SK-MEL-5 (cell line): ENCODE measurements around the gene CDCA3. TPM values are rescaled to one million over a fixed set of nuclear protein-coding genes. Genes with fewer than 3 reads are reported as not detected.

Source experiments
- DNase-seq: peaks from one replicate; pipeline ENCODE4 v3.0.0-alpha.2; 2016; ENCODE audit warnings: low read depth, low spot score
- in situ Hi-C: cut with HindIII; loops from 2 replicates; pipeline ENCODE4 v1.10.0; 2016; ENCODE audit warnings: low sequenced_read_pairs, high pct_unique_total_duplicates, low pct_unique_long_range_greater_than_20kb
- total RNA-seq: library from RNA; depleted of rRNA; stranded (reverse); fragments of >200 nt; shearing (Covaris generic); gene quantifications from 2 replicates; pipeline ENCODE4 v1.2.3, GENCODE V29; 2014

CDCA3 gene
- total RNA-seq, 1 experiment from 2014 or later = 52.3 TPM

DNA sequence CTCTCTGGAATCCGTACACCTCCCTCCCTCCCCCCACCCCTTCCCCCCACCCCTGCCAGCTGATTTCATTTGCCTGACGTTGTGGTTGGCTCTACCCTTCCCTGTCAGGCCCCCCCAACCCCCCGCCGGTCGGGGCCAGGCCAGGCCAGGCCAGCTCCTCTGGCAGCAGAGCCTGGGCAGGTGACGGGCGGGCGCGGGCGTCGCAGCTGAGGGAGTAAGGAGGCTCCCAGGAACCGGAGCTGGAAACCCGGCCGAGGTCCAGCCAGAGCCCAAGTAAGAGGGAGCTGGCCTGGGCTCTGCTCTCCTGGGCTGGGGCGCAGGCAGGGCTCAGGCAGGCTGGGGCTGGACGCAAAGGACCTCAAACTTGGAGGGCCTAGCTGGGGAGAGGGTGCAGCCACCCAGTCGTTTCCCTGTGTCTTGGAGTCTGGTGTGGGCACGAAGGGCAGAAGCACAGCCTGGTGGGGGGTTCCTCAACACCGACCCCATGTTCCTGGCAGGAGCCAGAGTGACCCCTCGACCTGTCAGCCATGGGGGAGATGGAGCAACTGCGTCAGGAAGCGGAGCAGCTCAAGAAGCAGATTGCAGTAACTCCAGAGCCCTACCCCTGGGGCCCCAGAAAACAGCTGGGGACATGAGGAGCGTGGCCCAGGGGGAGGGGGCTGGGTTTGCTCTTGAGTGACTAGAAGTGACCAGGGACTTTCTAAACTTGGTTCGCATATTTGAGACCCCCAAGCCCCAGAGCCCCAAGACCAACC, 10.1 kb downstream of the CDCA3 start, which contains the start of gene GNB3:
TSS of gene GNB3 (plus strand) at position 165 of the 755 bp plus-strand sequence. CDS start at position 528, 363 bp downstream.
- DNase-seq = no peak
- in situ Hi-C loops = no loop called here

DNA sequence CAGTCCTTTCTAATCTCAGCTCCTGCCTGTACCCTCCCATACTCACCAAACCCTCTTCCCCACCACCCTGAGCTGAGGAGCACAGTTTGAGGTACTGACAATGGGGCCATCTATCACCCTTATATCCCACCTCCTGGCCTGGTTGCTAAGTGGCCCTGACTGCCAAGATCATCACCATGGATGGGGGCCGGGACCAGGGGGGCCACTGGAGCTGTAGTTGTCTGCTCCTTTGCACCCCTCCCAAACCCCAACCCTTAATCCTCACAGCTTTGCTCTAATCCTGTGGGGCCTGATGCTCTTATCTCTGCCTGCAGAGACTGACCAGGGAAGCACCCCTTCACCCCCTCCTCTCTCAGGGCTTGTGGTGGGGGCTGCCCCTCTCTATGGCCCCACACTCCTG, 10.8 kb downstream of the CDCA3 start:
- no peak for DNase-seq
- in situ Hi-C loops = no loop called here

DNA sequence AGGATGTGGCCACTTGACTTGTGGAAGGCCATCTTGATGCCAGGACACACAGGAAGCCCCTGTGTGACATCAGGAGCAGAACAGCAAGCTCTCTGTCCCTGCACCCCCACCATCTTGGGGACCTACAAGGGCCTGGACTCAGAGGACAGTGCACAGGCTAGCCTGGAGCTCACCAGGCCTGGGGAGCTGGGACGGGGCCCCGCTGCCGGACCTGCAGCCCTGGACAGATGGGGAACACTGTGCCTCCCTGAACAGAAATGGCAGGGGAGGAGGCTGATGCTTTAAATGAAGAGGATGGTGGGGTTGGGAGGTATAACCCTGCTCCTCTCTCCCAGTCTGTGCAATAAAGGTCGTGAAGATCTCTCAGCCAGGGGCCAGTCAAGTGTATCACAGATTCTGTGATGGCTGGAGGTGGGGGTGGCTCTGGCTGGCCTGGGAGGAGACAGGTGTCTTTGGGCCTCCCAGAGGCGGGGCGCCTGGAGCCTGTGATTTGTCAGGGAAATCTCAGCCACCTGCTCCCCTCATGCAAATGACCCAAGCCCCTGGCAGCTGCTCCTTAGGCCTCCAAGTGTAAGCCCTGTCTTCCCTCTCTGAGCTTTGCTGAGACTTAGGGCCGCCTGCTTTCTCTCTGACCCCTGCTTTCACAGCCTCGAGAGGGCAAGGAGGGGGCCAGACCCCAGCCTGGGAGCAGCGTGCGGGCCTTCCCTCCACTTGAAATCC, 11.4 kb downstream of the CDCA3 start:
- DNase-seq = no peak
- in situ Hi-C loops = no loop called here

DNA sequence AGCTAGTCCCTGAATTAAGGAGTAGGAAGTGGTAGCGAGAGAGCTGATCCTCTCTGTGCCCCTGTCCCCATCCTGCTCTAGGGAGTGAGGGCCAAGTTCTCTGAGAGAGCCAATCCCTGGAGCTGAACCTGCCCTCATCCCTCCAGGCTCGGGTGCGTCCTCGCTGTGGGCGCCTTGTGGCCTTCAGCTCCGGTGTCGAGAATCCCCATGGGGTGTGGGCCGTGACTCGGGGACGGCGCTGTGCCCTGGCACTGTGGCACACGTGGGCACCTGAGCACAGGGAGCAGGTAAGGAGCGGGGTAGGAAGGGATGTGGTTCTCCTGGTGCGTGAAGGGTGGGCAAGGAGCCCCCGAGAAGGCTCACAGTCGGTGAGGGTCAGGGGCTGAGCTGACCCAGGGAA, 12.2 kb downstream of the CDCA3 start:
- no peak for DNase-seq
- in situ Hi-C loops = no loop called here

DNA sequence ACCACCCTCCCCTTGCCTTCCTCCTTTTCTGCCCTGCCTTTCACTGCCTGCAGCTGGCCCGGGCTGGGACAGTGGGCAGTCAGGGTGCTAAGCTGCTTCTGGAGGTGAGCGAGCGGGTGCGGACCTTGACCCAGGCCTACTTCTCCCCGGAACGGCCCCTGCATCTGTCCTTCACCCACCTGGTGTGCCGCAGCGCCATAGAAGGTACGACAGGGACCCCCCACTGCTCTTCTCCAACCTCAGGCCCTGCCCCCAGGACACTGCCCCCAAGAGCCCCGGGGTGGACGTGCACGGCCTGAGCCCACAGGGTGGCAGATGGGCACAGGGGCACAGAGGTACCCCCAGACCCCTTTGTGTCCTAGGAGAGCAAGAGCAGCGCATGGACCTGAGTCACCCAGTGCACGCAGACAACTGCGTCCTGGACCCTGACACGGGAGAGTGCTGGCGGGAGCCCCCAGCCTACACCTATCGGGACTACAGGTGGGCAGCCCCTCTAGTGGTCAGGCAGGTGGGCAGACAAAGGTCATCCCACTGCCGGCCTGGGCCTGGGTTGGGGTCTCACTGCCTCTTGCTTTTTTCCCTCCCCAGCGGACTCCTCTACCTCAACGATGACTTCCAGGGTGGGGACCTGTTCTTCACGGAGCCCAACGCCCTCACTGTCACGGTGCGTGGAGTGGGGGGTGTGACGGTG, 13.6 kb downstream of the CDCA3 start:
- in situ Hi-C loops = no loop called here
- no peak for DNase-seq

DNA sequence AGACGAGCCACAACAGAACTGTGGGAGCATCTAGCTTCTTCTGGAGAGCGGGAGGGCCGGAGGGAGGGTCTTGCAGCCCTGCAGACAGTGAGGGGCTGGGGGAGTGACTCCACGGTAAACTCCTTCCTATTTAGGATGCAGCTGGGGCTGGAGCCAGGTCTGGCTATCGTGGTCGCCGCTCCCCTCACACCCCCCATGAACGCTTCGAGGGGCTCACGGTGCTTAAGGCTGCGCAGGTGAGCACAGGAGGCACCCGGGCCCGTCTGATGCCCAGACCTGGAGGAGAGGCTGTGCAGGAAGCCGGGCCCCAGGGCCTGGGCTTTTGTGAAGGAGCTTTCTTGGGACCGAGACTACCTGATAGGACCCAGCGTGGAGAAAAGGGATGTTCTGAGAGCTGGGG, 14.2 kb downstream of the CDCA3 start:
- in situ Hi-C loops = no loop called here
- no peak for DNase-seq

DNA sequence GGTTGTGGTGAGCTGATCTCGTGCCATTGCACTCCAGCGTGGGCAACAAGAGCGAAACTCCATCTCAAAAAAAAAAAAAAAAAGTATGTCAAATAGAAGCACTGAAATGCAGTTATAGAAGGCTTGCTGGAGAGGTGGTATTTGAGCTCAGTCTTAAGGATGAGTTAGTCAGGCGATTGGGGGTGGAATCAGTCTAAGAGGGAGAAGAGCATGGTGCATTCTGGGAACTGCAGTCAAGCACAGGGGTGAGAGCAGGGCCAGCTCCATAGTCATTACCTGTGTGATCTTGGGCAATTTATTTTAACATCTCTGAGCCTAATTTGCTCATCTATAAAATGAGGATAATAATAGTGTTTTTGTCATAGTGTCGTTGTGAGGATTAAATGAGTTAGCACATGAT, 16.2 kb downstream of the CDCA3 start:
- in situ Hi-C loops = no loop called here
- DNase-seq = no peak

DNA sequence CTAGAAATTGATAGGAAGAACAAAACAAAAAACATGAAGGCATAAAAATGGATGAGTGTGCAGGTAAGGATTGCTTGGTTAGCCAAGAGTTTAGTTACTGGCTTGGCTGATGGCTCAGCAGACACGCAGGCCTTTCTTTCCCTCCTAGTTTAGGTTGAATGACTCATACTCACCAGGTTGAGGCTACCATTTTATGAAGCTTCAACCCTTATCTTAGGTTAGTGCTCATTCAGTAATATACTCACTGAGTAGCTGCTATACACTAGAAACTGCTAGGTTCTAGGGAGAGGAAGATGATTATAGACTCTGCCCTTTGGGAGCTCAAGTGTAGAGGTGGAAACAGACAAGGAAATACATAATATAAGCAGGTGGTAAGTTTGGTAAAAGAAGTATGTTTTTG, 16.8 kb downstream of the CDCA3 start:
- DNase-seq = no peak
- in situ Hi-C loops = no loop called here

DNA sequence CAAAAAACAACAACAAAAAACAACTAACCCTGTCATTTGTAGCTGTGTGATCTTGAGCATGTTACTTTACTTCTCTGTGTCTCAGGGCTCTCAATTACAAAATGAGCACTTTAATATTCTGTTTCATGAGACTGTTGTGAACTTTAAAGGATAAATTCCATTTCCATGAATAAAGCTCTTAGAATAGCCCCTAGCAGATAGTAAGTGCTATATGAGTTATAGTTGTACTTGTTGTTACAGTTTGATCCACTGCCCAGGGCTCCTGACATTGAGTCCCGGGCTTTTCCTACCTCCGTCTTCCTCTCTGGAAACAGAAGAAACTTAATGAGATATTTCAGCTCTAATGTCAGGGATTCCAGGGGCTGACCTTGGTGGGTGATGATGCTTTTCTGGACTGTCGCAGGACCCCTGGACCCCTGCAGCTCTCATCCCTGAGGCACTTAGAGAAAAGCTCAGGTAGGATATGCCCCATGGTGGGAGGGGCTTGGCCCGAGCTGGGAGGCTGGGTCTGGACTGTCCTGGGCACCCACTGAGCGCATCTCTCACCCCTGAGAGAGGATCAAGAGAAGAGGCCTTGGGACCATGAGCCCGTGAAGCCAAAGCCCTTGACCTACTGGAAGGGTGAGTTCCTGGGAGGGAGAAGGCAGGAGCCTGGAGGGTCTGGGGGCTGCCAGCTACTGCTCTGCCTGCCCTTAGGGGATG, 17.7 kb downstream of the CDCA3 start:
- in situ Hi-C loops = no loop called here

DNA sequence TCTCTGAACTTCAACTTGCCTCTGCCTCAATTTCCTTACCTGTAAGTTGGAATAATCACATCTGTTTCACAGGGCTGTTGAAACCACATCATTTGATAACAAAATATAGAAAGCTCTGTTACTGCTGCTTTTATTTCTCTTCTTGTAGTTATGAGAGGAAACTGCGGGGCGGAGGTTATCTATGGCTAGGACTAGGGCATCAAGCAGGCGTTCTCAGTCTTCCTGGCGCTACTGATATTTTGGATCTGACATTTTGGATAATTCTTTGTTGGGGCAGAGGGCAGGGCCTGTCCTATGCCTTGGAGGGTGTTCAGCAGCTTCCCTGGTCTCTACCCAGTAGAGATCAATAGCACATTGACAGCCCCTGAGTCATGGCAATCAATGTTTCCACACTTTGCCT, 19.0 kb downstream of the CDCA3 start:
- no peak for DNase-seq
- in situ Hi-C loops = no loop called here

More for the DNA sequence above, 17.7 kb downstream of the CDCA3 start:
- DNase-seq = no peak

DNA sequence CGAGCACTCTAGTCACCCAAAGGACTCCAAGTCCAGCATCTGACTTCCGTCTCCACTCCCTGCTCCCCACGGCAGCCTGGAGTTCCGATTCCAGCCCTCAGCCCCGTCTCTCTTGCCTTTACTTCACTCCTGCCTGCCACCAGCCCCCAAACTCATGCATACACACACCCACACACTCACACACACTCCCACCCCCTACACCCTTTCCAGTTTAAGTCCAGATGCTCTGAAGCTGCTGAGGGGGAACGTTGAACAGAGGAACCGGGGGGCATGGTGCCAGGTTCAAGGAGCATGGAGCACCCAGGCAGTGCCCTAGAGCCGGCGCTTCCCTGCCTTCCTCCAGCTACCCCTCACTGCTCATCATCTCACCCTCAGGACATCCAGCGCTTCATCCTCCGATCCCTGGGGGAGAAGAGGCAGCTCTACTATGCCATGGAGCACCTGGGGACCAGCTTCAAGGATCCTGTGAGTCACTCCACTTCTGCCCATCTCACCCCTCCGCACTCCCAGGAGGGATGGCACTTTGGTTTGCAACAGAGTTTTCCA, 19.6 kb downstream of the CDCA3 start:
- DNase-seq = no peak
- in situ Hi-C loops = no loop called here

DNA sequence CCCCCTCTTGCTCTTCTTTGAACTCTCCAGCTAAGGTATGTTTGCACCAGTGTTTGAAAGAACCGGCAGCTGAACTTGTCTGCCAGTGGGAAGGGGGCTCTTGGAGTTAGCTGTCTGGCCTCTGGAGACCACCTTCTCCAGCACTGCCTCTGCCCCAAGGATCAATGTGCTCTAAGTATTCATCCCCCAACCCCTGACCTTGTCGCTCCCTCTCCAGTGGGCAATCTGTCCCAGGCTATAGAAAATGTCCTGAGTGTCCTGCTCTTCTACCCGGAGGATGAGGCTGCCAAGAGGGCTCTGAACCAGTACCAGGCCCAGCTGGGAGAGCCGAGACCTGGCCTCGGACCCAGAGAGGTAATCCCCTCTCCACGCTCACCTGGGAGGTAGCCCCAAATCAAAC, 20.1 kb downstream of the CDCA3 start:
- in situ Hi-C loops = no loop called here

DNA sequence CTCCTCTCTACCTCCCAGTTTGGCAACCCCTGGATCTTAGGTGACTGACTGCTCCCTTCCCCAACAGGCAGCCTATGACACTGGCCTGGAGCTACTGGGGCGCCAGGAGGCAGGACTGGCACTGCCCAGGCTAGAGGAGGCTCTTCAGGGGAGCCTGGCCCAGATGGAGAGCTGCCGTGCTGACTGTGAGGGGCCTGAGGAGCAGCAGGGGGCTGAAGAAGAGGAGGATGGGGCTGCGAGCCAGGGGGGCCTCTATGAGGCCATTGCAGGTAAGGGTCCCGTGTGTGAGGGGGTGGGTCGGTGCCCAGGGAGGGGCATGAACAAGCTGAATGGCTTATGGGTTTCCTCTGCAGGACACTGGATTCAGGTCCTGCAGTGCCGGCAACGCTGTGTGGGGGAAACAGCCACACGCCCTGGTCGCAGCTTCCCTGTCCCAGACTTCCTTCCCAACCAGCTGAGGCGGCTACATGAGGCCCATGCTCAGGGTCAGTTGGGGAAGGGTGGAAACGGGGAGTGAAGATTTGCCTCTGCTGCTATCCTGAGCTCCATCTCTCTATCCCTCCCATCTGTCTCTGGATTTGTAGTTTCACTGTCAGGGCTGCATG, 20.7 kb downstream of the CDCA3 start:
- in situ Hi-C loops = no loop called here
- no peak for DNase-seq

More for the DNA sequence above, 20.1 kb downstream of the CDCA3 start:
- no peak for DNase-seq

DNA sequence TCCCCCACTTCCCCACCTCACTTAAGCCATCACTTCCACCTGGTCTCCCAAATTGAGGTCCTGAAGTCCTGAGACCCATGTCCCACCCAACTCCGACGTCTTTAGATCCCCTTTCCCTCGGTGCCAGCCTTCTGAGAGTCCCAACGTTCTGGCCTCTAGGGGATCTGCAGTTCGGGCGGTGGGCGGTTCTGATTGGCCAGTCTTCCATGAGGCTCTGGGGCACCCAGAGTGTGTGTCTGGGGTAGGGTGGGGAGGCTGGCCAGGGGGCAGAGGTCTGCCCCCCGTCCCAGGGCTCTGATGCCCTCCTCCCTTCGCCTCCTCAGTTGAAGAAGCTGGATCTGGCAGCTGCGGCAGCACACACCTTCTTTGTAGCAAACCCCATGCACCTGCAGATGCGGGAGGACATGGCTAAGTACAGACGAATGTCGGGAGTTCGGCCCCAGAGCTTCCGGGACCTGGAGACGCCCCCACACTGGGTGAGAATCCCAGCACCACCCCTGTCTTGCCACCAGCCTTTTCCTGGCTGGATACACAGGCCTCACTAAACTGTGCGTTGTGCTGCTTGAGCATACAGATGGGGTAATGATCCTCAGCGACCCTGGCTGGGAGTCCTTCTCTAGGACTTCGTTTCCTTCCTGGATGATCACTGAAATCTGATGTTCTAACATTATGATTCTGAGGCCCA, 21.4 kb downstream of the CDCA3 start:
- in situ Hi-C loops = no loop called here

DNA sequence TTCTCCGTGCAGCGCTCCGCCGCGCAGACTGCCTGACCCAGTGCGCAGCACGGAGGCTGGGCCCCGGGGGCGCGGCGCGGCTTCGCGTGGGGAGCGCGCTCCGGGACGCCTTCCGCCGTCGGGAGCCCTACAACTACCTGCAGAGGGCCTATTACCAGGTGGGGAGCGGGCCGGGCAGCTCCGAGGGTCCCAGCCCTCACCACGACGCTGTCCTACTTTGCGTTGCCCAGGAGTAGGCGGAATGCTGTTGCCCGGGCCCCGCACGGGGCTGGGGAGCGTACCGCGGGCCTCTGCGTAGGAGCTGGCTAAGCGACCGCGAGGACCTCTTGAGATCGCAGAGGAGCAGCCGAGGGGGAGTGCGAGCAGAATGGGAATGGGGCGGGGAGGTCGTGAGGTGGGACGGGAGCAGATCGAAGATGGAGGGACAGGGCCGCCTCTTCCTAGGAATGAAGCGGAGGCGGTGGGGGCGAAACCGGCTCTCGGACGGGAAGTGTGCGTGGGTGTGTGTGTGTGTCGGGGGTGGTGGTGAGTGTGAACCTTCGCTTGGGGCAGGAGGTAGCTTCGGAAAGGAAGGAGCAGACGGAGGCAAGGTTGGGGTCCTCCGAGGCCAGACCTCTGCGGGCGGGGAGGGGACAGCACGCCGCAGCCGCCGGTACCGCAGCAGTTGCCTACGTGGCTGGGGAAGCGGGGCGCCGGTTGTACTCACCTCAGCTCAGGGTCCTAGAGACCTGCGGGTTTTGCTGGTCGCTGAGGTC, 22.1 kb downstream of the CDCA3 start:
- in situ Hi-C loops = no loop called here
- DNase-seq = no peak

More for the DNA sequence above, 21.4 kb downstream of the CDCA3 start:
- no peak for DNase-seq
